ENCODE results near the gene QPCT. TPM values are rescaled to one million over a fixed set of nuclear protein-coding genes. Genes with fewer than 3 reads are reported as not detected.

Gene QPCT
- total RNA-seq, 3 donors from 2014 or later (not counting 1 experiment from before 2014, with no cell fraction given): 0.38 to 2.1 (median 2.1) TPM

DNA sequence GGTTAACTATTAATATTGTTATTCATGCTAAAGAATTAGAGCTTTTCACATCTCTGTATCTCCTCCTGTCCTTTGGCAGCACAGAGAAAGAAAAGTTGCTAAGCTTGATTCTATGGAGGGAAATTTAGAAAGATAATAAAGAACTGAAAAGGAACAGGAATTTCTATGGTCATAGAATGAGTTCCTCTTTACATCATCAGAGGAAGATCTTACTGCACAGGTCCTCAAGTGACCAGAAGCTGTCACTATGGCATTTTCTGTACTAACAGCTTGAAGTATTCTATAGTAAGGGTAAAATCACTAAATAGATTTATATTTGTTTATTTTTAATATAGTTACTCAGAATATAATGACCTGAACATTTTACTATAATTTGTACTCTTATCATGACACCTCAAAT, 13.7 kb upstream of the QPCT start:
- no peak overlapping the region for H3K27ac ChIP-seq (ENCODE audit: low read length)
- H3K4me3 ChIP-seq (ENCODE audit: low read length): no peak overlapping the region
- intact Hi-C loops (cut with micrococcal nuclease): no loop called here
- H3K36me3 Mint-ChIP-seq: no peaks in the 10 kb centered on the region
- peaks cover 21 to 51% of the 10 kb centered on the region in 2 donors for H3K27me3 Mint-ChIP-seq (ENCODE audit: low read depth in 2 of 2)
- DNase-seq: no peak
- H3K4me1 Mint-ChIP-seq: peaks cover 0 to 2% of the 10 kb centered on the region in 2 donors
- H3K27me3 ChIP-seq (ENCODE audit: control insufficient read depth, insufficient read depth, low read length): peaks cover 3% of the 10 kb centered on the region
- H3K9me3 ChIP-seq (ENCODE audit: control insufficient read depth, insufficient read depth, low read length): no peaks in the 10 kb centered on the region
- peaks cover 1% of the 10 kb centered on the region for H3K4me1 ChIP-seq (ENCODE audit: control insufficient read depth, insufficient read depth, low read length)
- ATAC-seq: no peak
- no peak overlapping the region for H3K4me3 Mint-ChIP-seq
- H3K27ac Mint-ChIP-seq: no peak overlapping the region
- H3K36me3 ChIP-seq (ENCODE audit: control insufficient read depth, insufficient read depth, low read length): no peaks in the 10 kb centered on the region
- H3K9me3 Mint-ChIP-seq: no peaks in the 10 kb centered on the region
- TF ChIP-seq, protein P1, sequence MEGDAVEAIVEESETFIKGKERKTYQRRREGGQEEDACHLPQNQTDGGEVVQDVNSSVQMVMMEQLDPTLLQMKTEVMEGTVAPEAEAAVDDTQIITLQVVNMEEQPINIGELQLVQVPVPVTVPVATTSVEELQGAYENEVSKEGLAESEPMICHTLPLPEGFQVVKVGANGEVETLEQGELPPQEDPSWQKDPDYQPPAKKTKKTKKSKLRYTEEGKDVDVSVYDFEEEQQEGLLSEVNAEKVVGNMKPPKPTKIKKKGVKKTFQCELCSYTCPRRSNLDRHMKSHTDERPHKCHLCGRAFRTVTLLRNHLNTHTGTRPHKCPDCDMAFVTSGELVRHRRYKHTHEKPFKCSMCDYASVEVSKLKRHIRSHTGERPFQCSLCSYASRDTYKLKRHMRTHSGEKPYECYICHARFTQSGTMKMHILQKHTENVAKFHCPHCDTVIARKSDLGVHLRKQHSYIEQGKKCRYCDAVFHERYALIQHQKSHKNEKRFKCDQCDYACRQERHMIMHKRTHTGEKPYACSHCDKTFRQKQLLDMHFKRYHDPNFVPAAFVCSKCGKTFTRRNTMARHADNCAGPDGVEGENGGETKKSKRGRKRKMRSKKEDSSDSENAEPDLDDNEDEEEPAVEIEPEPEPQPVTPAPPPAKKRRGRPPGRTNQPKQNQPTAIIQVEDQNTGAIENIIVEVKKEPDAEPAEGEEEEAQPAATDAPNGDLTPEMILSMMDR (IDR thresholded peaks at IDR 0.05): no peak

DNA sequence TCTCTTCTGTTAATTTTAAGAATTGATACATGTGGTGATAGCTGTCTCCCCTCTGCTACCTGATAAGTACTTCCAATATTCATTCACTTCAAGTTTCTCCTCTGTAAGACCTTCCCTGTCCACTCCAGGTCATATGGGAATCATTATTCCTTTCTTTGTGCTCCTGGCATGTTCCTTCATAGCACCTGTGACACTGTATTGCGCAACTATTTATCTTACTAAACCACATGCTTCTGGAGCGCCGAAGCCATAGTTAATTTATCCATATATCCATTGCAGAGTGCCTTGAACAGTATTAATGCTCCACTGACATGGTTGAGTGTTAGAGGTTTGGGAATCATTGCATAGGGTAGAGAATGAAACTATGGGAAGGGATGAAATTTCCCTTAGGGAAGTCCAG, 11.9 kb upstream of the QPCT start:
- no peak for DNase-seq
- Histone ChIP-seq H3K27ac (ENCODE audit: low read length) (no peak overlapping the region), H3K36me3 (ENCODE audit: control insufficient read depth, insufficient read depth, low read length) (no peaks in the 10 kb centered on the region), H3K9me3 (ENCODE audit: control insufficient read depth, insufficient read depth, low read length) (no peaks in the 10 kb centered on the region), H3K27me3 (ENCODE audit: control insufficient read depth, insufficient read depth, low read length) (no peaks in the 10 kb centered on the region), H3K4me3 (ENCODE audit: low read length) (no peak overlapping the region), H3K4me1 (ENCODE audit: control insufficient read depth, insufficient read depth, low read length) (no peaks in the 10 kb centered on the region)
- no CpG with 5 or more reads among the region's 3 CpGs for WGBS (ENCODE audit: insufficient coverage)
- Mint-ChIP-seq H3K4me3 (no peak overlapping the region), H3K27ac (no peak overlapping the region), H3K36me3 (no peaks in the 10 kb centered on the region), H3K9me3 (no peaks in the 10 kb centered on the region), H3K4me1 (no peaks in the 10 kb centered on the region), H3K27me3 (ENCODE audit: low read depth in 2 of 2) (peaks cover 20 to 35% of the 10 kb centered on the region in 2 donors)
- intact Hi-C loops (cut with micrococcal nuclease): no loop called here
- TF ChIP-seq, protein P1 (IDR thresholded peaks at IDR 0.05): no peak
- no peak for ATAC-seq

DNA sequence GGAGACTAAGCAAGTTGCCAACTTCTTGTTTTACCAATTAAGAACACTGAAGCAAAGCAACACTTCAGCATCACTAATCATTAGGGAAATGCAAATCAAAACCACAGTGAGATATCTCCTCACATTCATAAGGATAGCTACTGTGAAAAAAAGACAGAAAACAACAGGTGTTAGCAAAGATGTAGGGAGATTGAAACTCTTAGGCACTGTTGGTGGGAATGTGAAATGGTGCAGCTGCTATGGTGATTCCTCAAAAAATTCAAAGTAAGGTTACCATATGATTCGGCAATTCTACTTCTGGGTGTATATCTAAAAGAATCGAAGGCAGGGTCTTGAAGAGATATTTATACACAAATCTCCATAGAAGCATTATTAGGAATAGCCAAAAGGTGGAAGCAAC, 11.2 kb upstream of the QPCT start:
- Mint-ChIP-seq H3K27me3 (ENCODE audit: low read depth in 2 of 2) (peaks cover 18 to 36% of the 10 kb centered on the region in 2 donors), H3K4me1 (no peaks in the 10 kb centered on the region), H3K36me3 (no peaks in the 10 kb centered on the region), H3K27ac (no peak overlapping the region), H3K4me3 (no peak overlapping the region), H3K9me3 (no peaks in the 10 kb centered on the region)
- no peaks in the 10 kb centered on the region for H3K9me3 ChIP-seq (ENCODE audit: control insufficient read depth, insufficient read depth, low read length)
- intact Hi-C loops (cut with micrococcal nuclease): no loop called here
- no peak for ATAC-seq
- no peaks in the 10 kb centered on the region for H3K27me3 ChIP-seq (ENCODE audit: control insufficient read depth, insufficient read depth, low read length)
- no CpG with 5 or more reads among the region's 2 CpGs for WGBS (ENCODE audit: insufficient coverage)
- no peaks in the 10 kb centered on the region for H3K36me3 ChIP-seq (ENCODE audit: control insufficient read depth, insufficient read depth, low read length)
- DNase-seq: no peak
- H3K4me3 ChIP-seq (ENCODE audit: low read length): no peak overlapping the region
- TF ChIP-seq, protein P1 (IDR thresholded peaks at IDR 0.05): no peak
- H3K4me1 ChIP-seq (ENCODE audit: control insufficient read depth, insufficient read depth, low read length): no peaks in the 10 kb centered on the region
- H3K27ac ChIP-seq (ENCODE audit: low read length): no peak overlapping the region

DNA sequence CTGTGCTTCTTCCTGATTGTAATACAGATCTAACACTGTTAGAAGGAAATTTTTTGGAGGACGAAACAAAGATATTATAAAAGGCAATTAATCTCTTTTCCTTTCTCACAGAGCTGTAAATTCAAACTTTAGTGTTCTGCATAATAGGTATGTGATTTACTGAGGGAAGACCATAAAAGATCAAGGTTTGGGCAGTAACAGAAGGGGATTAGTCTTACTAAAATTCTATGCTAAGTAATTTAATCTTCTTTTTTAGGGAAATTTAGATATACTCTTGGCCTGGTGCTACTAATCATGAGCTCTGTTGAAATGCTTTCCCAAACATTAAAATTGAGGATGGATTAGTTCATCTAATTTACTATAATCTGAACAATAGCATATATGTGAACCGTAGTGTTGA, 8.8 kb upstream of the QPCT start:
- H3K4me1 Mint-ChIP-seq: no peaks in the 10 kb centered on the region
- TF ChIP-seq, protein P1 (IDR thresholded peaks at IDR 0.05): no peak
- H3K9me3 Mint-ChIP-seq: no peaks in the 10 kb centered on the region
- Histone ChIP-seq H3K4me3 (ENCODE audit: low read length) (no peak overlapping the region), H3K27ac (ENCODE audit: low read length) (no peak overlapping the region), H3K4me1 (ENCODE audit: control insufficient read depth, insufficient read depth, low read length) (no peaks in the 10 kb centered on the region), H3K9me3 (ENCODE audit: control insufficient read depth, insufficient read depth, low read length) (no peaks in the 10 kb centered on the region), H3K36me3 (ENCODE audit: control insufficient read depth, insufficient read depth, low read length) (no peaks in the 10 kb centered on the region), H3K27me3 (ENCODE audit: control insufficient read depth, insufficient read depth, low read length) (no peaks in the 10 kb centered on the region)
- no CpG with 5 or more reads among the region's 2 CpGs for WGBS (ENCODE audit: insufficient coverage)
- DNase-seq (no peak), ATAC-seq (no peak)
- no peak overlapping the region for H3K27ac Mint-ChIP-seq
- peaks cover 17 to 45% of the 10 kb centered on the region in 2 donors for H3K27me3 Mint-ChIP-seq (ENCODE audit: low read depth in 2 of 2)
- no peak overlapping the region for H3K4me3 Mint-ChIP-seq
- H3K36me3 Mint-ChIP-seq: no peaks in the 10 kb centered on the region
- intact Hi-C loops (cut with micrococcal nuclease): no loop called here
